Omental fat pad (tissue), 4 donors: ENCODE measurements around the gene AGPAT3. TPM values are rescaled to one million over a fixed set of nuclear protein-coding genes. Genes with fewer than 3 reads are reported as not detected.
"Not testable (repeated sequence)": the region's sequence is repeated elsewhere in the genome, so short reads cannot be mapped to it uniquely, and the experiment has no call there.

Source experiments
- ATAC-seq: fragments of 150-250 bp; one replicate; pipeline ENCODE4 v1.9.1; 2016; ENCODE audit warnings: mild to moderate bottlenecking, moderate library complexity; ENCODE audit not compliant: low FRiP score
- DNase-seq: peaks from one replicate; pipeline ENCODE4 v3.0.0-alpha.2; 2019; ENCODE audit warnings: low spot score
- total RNA-seq, 4 donors: library from RNA; depleted of rRNA; stranded (reverse); fragments of >200 nt; gene quantifications; one replicate each; pipeline ENCODE4 v1.1.0, GENCODE V29; 2016
- TF ChIP-seq, protein P1 (sequence below), 3 donors: fragments of 450-650 bp; IDR thresholded peaks; one replicate each; pipeline ENCODE4 v1.5.1; 2016 to 2017; ENCODE audit warnings: antibody characterized with exemption in 3 of 3, mild to moderate bottlenecking in 3 of 3, moderate library complexity in 2 of 3

Gene AGPAT3
- total RNA-seq, 4 donors from 2014 or later, result 29.7 to 47.0 (median 43.3) TPM

DNA sequence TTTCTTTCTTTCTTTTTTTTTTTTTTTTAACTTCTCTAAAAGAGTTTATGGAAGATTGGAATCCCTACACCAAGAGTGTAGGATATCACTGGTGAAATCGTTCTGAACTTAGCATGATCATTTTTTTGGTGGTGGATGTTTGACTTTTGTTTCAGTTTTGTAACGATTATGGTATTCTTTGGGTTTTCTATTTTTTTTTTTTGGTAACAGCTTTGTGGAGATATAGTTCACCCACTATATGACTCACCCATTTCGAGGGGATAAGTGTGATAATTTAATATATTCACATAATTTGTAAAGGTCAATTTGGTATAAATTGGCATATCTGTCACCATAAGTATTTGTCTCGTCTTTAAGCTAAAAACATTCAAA lies 29.2 kb downstream of the AGPAT3 start:
- no peak for ATAC-seq
- TF ChIP-seq, protein P1, sequence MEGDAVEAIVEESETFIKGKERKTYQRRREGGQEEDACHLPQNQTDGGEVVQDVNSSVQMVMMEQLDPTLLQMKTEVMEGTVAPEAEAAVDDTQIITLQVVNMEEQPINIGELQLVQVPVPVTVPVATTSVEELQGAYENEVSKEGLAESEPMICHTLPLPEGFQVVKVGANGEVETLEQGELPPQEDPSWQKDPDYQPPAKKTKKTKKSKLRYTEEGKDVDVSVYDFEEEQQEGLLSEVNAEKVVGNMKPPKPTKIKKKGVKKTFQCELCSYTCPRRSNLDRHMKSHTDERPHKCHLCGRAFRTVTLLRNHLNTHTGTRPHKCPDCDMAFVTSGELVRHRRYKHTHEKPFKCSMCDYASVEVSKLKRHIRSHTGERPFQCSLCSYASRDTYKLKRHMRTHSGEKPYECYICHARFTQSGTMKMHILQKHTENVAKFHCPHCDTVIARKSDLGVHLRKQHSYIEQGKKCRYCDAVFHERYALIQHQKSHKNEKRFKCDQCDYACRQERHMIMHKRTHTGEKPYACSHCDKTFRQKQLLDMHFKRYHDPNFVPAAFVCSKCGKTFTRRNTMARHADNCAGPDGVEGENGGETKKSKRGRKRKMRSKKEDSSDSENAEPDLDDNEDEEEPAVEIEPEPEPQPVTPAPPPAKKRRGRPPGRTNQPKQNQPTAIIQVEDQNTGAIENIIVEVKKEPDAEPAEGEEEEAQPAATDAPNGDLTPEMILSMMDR (IDR thresholded peaks at IDR 0.05), result no peak
- DNase-seq, result no peak

DNA sequence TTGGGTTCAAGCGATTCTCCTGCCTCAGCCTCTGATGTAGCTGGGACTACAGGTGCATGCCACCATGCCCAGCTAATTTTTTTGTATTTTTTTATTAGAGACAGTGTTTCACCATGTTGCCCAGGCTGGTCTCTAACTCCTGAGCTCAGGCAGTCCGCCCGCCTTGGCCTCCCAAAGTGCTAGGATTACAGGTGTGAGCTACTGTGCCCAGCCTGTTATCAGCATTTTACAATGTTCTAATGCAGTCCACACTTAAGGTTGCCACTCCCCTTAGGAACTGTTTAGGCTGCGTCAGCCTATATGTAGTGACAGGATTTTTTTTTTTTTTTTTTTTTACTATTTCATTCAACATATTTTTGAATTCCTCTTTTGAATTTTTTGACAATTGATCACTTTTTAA lies 30.2 kb downstream of the AGPAT3 start:
- DNase-seq, result no peak
- TF ChIP-seq, protein P1 (IDR thresholded peaks at IDR 0.05), result no peak
- ATAC-seq, result no peak

DNA sequence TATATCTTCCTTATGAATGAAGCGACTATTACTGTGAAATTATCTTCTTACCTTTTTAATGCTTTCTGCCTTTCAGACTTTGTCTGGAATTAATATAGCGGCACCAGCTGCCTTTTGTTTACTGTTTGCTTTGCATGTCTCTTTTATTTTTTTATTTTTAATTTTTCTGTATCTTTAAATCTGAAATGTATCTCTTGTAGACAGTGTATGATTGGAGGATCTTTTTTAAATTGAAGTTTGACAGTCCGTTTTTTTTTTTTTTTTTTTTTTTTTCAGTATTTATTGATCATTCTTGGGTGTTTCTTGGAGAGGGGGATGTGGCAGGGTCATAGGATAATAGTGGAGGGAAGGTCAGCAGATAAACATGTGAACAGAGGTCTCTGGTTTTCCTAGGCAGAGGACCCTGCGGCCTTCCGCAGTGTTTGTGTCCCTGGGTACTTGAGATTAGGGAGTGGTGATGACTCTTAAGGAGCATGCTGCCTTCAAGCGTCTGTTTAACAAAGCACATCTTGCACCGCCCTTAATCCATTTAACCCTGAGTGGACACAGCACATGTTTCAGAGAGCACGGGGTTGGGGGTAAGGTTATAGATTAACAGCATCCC lies 31.8 kb downstream of the AGPAT3 start:
- DNase-seq, ATAC-seq: not testable (repeated sequence)

DNA sequence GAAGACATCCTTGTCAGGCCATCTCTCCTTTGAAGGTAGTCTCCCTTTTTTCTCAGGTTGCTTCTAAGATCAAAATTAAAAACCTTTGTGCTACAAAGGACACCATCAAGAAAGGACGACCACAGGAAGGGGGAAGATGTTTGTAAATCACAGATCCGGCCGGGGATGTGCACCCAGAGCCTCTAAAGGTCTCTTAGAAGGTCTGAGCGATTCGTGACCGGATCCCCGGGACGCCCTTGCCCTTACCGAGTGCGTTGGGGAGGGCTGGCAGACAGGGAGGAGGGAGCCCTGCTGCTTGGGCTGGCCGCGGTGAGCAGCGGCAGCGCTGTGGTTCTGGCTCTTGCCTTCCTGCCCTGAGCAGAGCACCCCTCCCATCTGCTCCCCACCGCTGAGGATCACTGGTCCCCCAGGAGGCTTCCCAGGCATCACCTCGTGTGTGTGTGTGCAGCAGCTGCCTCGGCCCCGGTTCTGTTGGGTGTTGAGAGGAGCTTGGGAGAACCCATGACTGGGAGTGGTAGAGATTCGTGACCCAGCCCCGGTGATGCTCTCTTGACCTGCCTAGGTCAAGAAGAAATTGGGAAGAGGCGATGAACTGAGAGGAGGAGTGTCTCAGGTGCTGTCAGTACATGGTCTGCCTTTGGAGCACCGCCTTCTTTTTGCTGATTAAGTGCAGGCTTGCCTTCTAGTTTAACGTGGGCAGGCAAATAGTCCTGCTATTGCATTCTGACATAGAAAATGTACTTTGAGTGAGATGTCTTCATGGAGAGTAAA lies 34.5 kb downstream of the AGPAT3 start:
- ATAC-seq, result no peak
- DNase-seq, result no peak
- TF ChIP-seq, protein P1 (IDR thresholded peaks at IDR 0.05), result no peak

DNA sequence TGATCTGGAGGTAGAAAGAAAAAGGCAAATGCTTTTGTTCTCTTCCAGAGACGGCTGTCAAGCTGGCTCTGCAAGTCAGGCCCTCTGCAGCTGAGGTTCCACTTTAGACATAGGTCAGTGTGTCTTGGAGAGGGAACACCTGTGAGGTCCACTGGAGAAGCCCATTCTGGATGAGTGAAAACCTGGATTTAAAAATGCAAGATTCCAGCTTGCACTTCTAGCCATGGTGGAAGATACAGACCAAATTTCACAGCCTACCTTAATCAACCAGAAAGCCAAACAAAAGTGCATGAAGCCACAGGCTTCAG lies 35.0 kb downstream of the AGPAT3 start:
- TF ChIP-seq, protein P1 (IDR thresholded peaks at IDR 0.05), result no peak
- ATAC-seq, result no peak

GRCh38 chr21:43900690-43901089 lies 35.7 kb downstream of the AGPAT3 start:
- ATAC-seq (no peak), DNase-seq (no peak)

More for the DNA sequence above, 35.0 kb downstream of the AGPAT3 start:
- no peak for DNase-seq

GRCh38 chr21:43902441-43902840 lies 37.4 kb downstream of the AGPAT3 start:
- no peak for ATAC-seq
- no peak for DNase-seq
- TF ChIP-seq, protein P1 (IDR thresholded peaks at IDR 0.05), result no peak

More at GRCh38 chr21:43900690-43901089, 35.7 kb downstream of the AGPAT3 start:
- TF ChIP-seq, protein P1 (IDR thresholded peaks at IDR 0.05), result no peak
